Stimulated activated memory B cell treated with anti-CD40 and anti-IgM and Interleukin-4, amounts not matched to agents 10 μg/mL and 1 μg/mL and 100 μg/mL, for 72 hours (primary cell): ENCODE results near the gene KIAA1586.
"Not testable (repeated sequence)": the region's sequence is repeated elsewhere in the genome, so short reads cannot be mapped to it uniquely, and the experiment has no call there.

ENCODE experiments used
- ATAC-seq: fragments of 150-1000 bp; cut with Tn5 transposase; 2 replicates; pipeline ENCODE4 v1.10.0; 2021
- H3K27ac Mint-ChIP-seq: one replicate; pipeline ENCODE4 v1.8.0; 2022; ENCODE audit warnings: mild to moderate bottlenecking, mixed read lengths
- H3K27me3 Mint-ChIP-seq: one replicate; pipeline ENCODE4 v1.8.0; 2022; ENCODE audit warnings: mixed read lengths
- H3K36me3 Mint-ChIP-seq: one replicate; pipeline ENCODE4 v1.8.0; 2022; ENCODE audit warnings: mixed read lengths
- H3K4me1 Mint-ChIP-seq: one replicate; pipeline ENCODE4 v1.8.0; 2022; ENCODE audit warnings: mixed read lengths
- H3K4me3 Mint-ChIP-seq: one replicate; pipeline ENCODE4 v1.8.0; 2022; ENCODE audit warnings: mild to moderate bottlenecking, moderate library complexity, mixed read lengths
- H3K9me3 Mint-ChIP-seq: one replicate; pipeline ENCODE4 v1.8.0; 2022; ENCODE audit warnings: mixed read lengths

Gene KIAA1586

DNA sequence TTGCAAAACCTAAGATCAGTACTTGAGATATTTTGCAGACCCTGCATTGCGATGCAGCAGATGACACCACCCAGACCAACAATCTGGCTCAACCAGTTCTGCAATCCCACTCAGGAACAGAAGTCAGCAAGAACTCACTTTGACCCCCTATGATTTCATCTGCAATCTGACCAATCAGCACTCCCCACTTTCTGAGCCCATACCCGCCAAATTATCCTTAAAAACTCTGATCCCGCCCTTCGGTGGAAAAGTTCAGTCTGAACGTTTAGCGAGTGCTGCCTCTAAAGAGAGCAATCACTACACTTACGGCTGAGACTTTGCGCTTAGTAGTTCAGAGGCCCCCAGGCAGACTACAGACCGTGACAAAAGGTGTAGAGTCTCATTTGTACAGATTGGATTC, 17.3 kb upstream of the KIAA1586 start:
- Mint-ChIP-seq H3K4me1 (no peaks in the 10 kb centered on the region), H3K4me3 (no peak overlapping the region), H3K9me3 (peaks cover 14% of the 10 kb centered on the region), H3K27ac (no peak overlapping the region), H3K36me3 (peaks cover 14% of the 10 kb centered on the region), H3K27me3 (peaks cover 24% of the 10 kb centered on the region)
- no peak for ATAC-seq

DNA sequence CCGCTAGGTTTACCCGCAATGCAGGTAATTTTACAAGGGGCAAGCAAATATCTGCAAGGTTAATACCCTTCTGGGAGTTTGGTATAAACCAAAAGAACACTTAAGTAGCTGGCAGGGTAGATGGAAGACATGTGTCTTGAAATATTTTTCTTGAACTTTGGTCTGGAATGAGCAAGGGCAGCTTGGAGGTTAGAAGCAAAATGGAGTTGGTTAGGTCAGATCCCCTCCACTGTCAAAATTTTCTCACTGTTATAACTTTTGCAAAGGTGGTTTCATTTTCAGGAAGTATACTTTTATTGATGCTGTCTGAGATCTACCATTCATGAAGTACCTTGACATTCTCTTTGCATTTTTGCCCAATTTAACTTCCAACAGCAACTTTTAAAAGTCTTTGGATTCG, 13.3 kb upstream of the KIAA1586 start:
- Mint-ChIP-seq H3K27me3 (peaks cover 44% of the 10 kb centered on the region), H3K4me1 (no peaks in the 10 kb centered on the region), H3K36me3 (no peaks in the 10 kb centered on the region), H3K4me3 (no peak overlapping the region), H3K9me3 (no peaks in the 10 kb centered on the region), H3K27ac (no peak overlapping the region)
- no peak for ATAC-seq

DNA sequence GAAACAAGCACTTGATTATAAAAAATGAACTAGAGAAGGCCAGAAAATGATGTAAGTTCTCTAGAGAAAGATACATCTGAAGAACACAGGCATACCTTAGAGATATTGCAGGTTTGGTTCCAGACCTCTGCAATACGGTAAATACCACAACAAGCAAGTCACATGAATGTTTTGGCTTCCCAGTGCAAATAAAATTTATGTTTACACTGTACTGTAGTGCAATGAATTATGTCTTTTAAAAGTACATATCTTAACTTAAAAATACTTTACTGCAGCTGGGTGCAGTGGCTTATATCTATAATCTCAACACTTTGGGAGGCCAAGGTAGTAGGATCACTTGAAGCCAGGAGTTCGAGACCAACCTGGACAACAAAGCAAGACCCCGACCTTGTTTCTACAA, 10.9 kb upstream of the KIAA1586 start:
- no peaks in the 10 kb centered on the region for H3K9me3 Mint-ChIP-seq
- H3K27ac Mint-ChIP-seq = no peak overlapping the region
- no peak overlapping the region for H3K4me3 Mint-ChIP-seq
- ATAC-seq = no peak
- H3K27me3 Mint-ChIP-seq = peaks cover 52% of the 10 kb centered on the region
- H3K4me1 Mint-ChIP-seq = no peaks in the 10 kb centered on the region
- H3K36me3 Mint-ChIP-seq = no peaks in the 10 kb centered on the region

DNA sequence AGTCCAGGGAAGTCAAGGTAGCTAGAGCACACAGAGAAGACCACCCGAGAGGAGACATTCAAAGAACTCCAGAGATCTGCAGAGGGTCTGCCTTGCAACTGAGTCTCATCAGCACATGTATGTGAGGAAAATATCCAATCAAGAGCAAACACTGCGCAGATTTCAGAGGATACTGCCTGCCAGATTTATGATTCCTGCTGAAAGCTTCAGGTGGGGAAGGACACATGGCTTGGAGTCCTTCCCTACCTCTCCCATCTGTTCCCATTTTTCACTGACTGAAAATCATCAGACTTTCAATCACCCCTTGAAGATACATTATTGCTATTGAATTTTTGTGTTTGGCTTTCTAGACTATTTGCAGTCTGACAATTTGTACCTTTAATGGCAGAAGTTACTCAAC, 7.6 kb upstream of the KIAA1586 start:
- Mint-ChIP-seq H3K4me1 (no peaks in the 10 kb centered on the region), H3K4me3 (no peak overlapping the region), H3K9me3 (no peaks in the 10 kb centered on the region), H3K36me3 (no peaks in the 10 kb centered on the region), H3K27me3 (peaks cover 53% of the 10 kb centered on the region), H3K27ac (no peak overlapping the region)
- ATAC-seq = no peak

DNA sequence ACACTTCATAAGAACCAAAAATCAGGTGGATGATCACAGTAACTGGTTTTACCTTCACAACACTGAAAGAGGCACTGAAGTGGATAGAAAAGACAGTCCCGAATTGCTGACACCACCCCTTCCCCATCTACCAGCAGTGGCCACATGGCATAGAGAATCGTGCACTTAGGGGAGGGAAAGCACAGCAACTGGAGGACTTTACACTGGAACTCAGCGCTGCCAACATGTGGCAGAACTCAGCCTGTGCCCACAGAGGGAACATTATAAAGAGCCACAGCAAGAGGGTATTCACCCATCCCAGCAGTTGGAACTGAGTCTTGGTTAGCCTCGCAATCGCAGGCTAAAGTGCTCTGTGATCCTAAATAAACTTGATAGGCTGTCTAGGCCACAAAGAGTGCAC, 6.5 kb upstream of the KIAA1586 start:
- no peak overlapping the region for H3K4me3 Mint-ChIP-seq
- no peaks in the 10 kb centered on the region for H3K36me3 Mint-ChIP-seq
- H3K9me3 Mint-ChIP-seq = no peaks in the 10 kb centered on the region
- no peak overlapping the region for H3K27ac Mint-ChIP-seq
- H3K4me1 Mint-ChIP-seq = no peaks in the 10 kb centered on the region
- ATAC-seq = no peak
- peaks cover 46% of the 10 kb centered on the region for H3K27me3 Mint-ChIP-seq

DNA sequence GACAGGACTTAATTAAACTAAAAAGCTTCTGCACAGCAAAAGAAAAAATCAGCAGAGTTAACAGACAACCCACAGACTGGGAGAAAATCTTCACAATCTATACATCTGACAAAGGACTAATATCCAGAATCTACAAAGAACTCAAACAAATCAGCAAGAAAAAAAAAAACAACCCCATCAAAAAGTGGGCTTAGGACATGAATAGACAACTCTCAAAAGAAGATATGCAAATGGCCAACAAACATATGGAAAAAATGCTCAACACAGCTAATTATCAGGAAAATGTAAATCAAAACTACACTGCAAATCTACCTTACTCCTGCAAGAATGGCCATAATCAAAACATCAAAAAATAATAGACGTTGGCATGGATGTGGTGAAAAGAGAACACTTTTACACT, 2.4 kb upstream of the KIAA1586 start:
- not testable (repeated sequence) for H3K4me3 Mint-ChIP-seq, H3K27ac Mint-ChIP-seq, ATAC-seq, H3K9me3 Mint-ChIP-seq
- H3K4me1 Mint-ChIP-seq = peaks cover 22% of the 10 kb centered on the region
- H3K27me3 Mint-ChIP-seq = peaks cover 22% of the 10 kb centered on the region
- H3K36me3 Mint-ChIP-seq = peaks cover 11% of the 10 kb centered on the region

DNA sequence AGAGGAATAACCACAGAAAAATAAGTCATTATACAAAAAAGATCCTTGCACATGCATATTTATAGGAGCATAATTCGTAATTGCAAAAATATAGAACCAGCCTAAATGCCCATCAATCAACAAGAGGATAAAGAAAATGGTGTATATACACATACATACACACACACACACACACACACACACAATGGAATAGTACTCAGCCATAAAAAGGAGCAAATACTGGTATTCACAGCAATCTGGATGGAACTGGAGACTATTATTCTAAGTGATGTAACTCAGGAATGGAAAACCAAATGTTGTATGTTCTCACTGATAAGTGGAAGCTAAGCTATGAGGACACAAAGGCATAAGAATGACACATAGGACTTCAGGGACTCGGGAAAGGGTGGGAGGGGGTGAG, 1.9 kb upstream of the KIAA1586 start:
- H3K27ac Mint-ChIP-seq = no peak overlapping the region
- peaks cover 17% of the 10 kb centered on the region for H3K27me3 Mint-ChIP-seq
- H3K4me3 Mint-ChIP-seq = no peak overlapping the region

DNA sequence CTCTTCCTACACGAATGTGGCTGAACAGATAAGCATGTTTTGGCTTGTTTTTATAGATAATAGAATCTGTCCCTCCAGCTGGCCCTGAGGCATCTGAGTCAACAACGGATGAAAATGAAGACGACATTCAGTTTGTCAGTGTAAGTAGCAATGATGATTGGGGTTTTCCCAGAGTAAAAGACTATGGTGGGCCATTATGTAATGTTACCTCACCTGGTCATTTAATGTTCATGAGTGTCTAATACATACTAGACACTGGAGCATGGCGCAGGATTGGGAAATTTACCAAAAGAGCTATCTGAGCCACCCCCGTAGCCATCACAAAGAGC, 728 bp downstream of the KIAA1586 start:
- Mint-ChIP-seq H3K36me3 (peaks cover 27% of the 10 kb centered on the region), H3K4me1 (peaks cover 29% of the 10 kb centered on the region)
- H3K27me3 Mint-ChIP-seq, H3K4me3 Mint-ChIP-seq, H3K9me3 Mint-ChIP-seq, H3K27ac Mint-ChIP-seq, ATAC-seq: not testable (repeated sequence)

More for the DNA sequence above, 1.9 kb upstream of the KIAA1586 start:
- ATAC-seq = no peak
- Mint-ChIP-seq H3K9me3 (no peaks in the 10 kb centered on the region), H3K36me3 (peaks cover 15% of the 10 kb centered on the region), H3K4me1 (peaks cover 27% of the 10 kb centered on the region)

GRCh38 chr6:57047859-57048258, 1.4 kb downstream of the KIAA1586 start:
- H3K27me3 Mint-ChIP-seq, ATAC-seq, H3K27ac Mint-ChIP-seq, H3K9me3 Mint-ChIP-seq, H3K4me3 Mint-ChIP-seq: not testable (repeated sequence)
- Mint-ChIP-seq H3K4me1 (peaks cover 29% of the 10 kb centered on the region), H3K36me3 (peaks cover 31% of the 10 kb centered on the region)

DNA sequence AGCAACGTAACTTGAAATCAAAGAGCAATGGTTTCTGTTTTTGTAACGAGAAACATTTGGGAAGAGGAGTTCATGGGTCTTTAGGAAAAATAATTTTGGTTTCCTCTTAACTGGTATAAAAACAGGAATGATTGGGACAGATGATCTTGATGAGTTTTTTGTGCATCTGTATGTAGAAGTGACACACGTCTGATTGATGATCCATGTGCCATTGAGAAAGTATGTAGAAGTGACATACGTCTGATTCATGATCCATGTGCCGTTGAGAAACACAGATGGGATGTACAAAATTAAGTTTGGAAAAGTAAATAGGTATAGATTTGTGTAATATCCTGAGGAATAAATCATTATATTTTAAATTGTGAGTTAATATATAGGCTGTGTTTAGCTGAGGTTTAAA, 2.1 kb downstream of the KIAA1586 start:
- Mint-ChIP-seq H3K4me3 (no peak overlapping the region), H3K27ac (no peak overlapping the region), H3K4me1 (peaks cover 29% of the 10 kb centered on the region), H3K27me3 (no peaks in the 10 kb centered on the region), H3K9me3 (no peaks in the 10 kb centered on the region), H3K36me3 (peaks cover 38% of the 10 kb centered on the region)
- ATAC-seq = no peak

DNA sequence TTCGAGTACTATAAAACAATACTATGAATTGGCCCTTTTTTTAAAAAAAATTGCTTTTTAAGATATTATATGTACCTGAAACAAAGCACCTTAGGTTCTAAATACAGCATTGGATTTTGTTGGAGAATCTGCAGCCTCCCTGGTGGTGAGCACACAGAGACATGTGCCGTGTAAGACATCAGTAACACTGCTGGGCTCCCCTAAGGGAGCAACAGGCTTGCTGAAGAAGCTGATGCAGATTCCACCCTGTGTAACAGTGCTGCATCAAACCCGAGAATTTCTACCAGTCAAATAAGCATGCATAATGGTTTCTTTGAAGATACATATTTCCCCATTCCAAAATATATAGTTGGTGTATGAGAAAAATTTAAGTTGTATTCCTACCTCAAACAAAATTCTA, 17.4 kb downstream of the KIAA1586 start:
- H3K4me1 Mint-ChIP-seq = peaks cover 8% of the 10 kb centered on the region
- H3K27ac Mint-ChIP-seq = no peak overlapping the region
- H3K9me3 Mint-ChIP-seq = no peaks in the 10 kb centered on the region
- H3K36me3 Mint-ChIP-seq = peaks cover 23% of the 10 kb centered on the region
- no peak for ATAC-seq
- no peaks in the 10 kb centered on the region for H3K27me3 Mint-ChIP-seq
- no peak overlapping the region for H3K4me3 Mint-ChIP-seq

- Mint-ChIP-seq H3K9me3 (no peaks in the 10 kb centered on the region), H3K27me3 (no peaks in the 10 kb centered on the region), H3K27ac (no peak overlapping the region), H3K4me1 (peaks cover 8% of the 10 kb centered on the region), H3K36me3 (peaks cover 18% of the 10 kb centered on the region), H3K4me3 (no peak overlapping the region)
- ATAC-seq = no peak
Observed at GRCh38 chr6:57064809-57065208, 18.3 kb downstream of the KIAA1586 start.

DNA sequence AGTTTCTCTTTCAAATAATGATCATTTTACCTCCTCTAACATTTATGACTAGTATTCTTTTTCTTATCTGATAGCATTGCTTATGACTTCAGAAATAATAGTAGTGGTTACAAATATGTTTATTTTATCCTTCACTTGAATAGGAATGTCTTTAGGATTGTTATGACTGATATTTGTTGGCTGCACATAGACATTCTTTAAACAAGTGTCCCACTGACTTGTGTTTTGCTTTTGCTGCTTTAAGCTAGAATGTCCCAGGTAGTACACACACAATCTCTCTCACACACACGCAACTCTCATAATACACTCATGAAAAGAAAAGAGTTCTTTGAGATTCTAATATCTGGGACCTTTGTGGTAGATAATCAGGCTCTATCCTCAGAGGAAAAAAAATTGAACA, 21.6 kb downstream of the KIAA1586 start:
- no peaks in the 10 kb centered on the region for H3K27me3 Mint-ChIP-seq

GRCh38 chr6:57069228-57069627, 22.7 kb downstream of the KIAA1586 start:
- Mint-ChIP-seq H3K27me3 (no peaks in the 10 kb centered on the region), H3K9me3 (no peaks in the 10 kb centered on the region), H3K4me1 (peaks cover 8% of the 10 kb centered on the region), H3K36me3 (peaks cover 5% of the 10 kb centered on the region), H3K4me3 (no peak overlapping the region), H3K27ac (no peak overlapping the region)
- ATAC-seq = no peak

More for the DNA sequence above, 21.6 kb downstream of the KIAA1586 start:
- Mint-ChIP-seq H3K27ac (no peak overlapping the region), H3K4me3 (no peak overlapping the region), H3K4me1 (peaks cover 8% of the 10 kb centered on the region), H3K36me3 (peaks cover 5% of the 10 kb centered on the region), H3K9me3 (no peaks in the 10 kb centered on the region)
- no peak for ATAC-seq

DNA sequence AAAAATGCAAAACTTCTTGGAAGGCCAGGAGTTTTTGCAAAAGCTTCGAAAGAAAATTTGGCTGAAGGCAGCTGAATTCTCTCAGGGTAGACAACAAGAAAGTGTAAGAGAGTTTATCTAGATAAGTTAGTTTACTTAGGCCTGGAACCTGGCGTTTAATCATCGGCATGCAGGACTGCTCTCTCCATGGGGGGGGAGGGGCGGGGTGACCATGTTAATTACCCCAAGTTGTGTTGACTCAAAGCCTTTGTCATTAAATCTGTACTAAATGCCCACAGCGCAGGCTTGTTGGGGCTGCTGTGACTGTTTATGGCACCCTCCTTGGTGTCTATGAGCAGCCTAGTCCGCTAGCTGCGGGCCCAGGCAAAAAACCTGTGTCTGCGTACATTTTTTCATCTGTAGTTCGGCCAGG, 23.4 kb downstream of the KIAA1586 start:
- H3K27me3 Mint-ChIP-seq = no peaks in the 10 kb centered on the region
- ATAC-seq = no peak
- H3K27ac Mint-ChIP-seq = no peak overlapping the region
- H3K4me1 Mint-ChIP-seq = peaks cover 4% of the 10 kb centered on the region
- H3K9me3 Mint-ChIP-seq = peaks cover 2% of the 10 kb centered on the region
- peaks cover 9% of the 10 kb centered on the region for H3K36me3 Mint-ChIP-seq
- H3K4me3 Mint-ChIP-seq = no peak overlapping the region

GRCh38 chr6:57072108-57072507, 25.6 kb downstream of the KIAA1586 start:
- Mint-ChIP-seq H3K27me3 (no peaks in the 10 kb centered on the region), H3K4me3 (no peak overlapping the region), H3K9me3 (peaks cover 3% of the 10 kb centered on the region), H3K27ac (no peak overlapping the region), H3K36me3 (peaks cover 12% of the 10 kb centered on the region), H3K4me1 (no peaks in the 10 kb centered on the region)
- ATAC-seq = no peak

GRCh38 chr6:57074383-57074782, 27.9 kb downstream of the KIAA1586 start:
- Mint-ChIP-seq H3K4me3 (no peak overlapping the region), H3K9me3 (peaks cover 3% of the 10 kb centered on the region), H3K4me1 (no peaks in the 10 kb centered on the region), H3K27ac (no peak overlapping the region), H3K36me3 (peaks cover 6% of the 10 kb centered on the region), H3K27me3 (no peaks in the 10 kb centered on the region)
- no peak for ATAC-seq
